Smooth muscle cell of the brain vasculature (primary cell): ENCODE measurements around the gene CASK.

Experiments
- DNase-seq: peaks from one replicate; pipeline ENCODE4 v3.0.0-alpha.2; 2012; ENCODE audit warnings: low read depth, low spot score

The CASK gene

GRCh38 chrX:41837270-41837944, 85.9 kb downstream of the CASK start:
- no peak for DNase-seq

- no peak for DNase-seq
Observed at GRCh38 chrX:41828826-41829225, 94.5 kb downstream of the CASK start.

- DNase-seq: no peak
Observed at GRCh38 chrX:41827886-41828285, 95.5 kb downstream of the CASK start.

- no peak for DNase-seq
Observed at GRCh38 chrX:41825796-41826195, 97.6 kb downstream of the CASK start.

GRCh38 chrX:41824551-41824950, 98.8 kb downstream of the CASK start:
- no peak for DNase-seq

GRCh38 chrX:41823402-41823801, 100.0 kb downstream of the CASK start:
- no peak for DNase-seq

- DNase-seq: no peak
Observed at GRCh38 chrX:41822892-41823291, 100.5 kb downstream of the CASK start.

- DNase-seq: no peak
Observed at GRCh38 chrX:41808047-41808446, 115.3 kb downstream of the CASK start.

- no peak for DNase-seq
Observed at GRCh38 chrX:41802958-41803357, 120.4 kb downstream of the CASK start.

GRCh38 chrX:41799661-41800060, 123.7 kb downstream of the CASK start:
- no peak for DNase-seq

GRCh38 chrX:41796577-41796976, 126.8 kb downstream of the CASK start:
- DNase-seq: no peak

GRCh38 chrX:41796046-41796445, 127.3 kb downstream of the CASK start:
- no peak for DNase-seq

- no peak for DNase-seq
Observed at GRCh38 chrX:41789374-41789773, 134.0 kb downstream of the CASK start.

GRCh38 chrX:41785685-41786084, 137.7 kb downstream of the CASK start:
- DNase-seq: no peak

GRCh38 chrX:41781500-41781899, 141.9 kb downstream of the CASK start:
- no peak for DNase-seq

- no peak for DNase-seq
Observed at GRCh38 chrX:41779941-41780340, 143.4 kb downstream of the CASK start.

- peak; percentile 45 for DNase-seq
Observed at GRCh38 chrX:41779030-41779564, 144.3 kb downstream of the CASK start.

- DNase-seq: no peak
Observed at GRCh38 chrX:41761702-41762101, 161.7 kb downstream of the CASK start.

- no peak for DNase-seq
Observed at GRCh38 chrX:41761169-41761568, 162.2 kb downstream of the CASK start.

- DNase-seq: no peak
Observed at GRCh38 chrX:41759817-41760216, 163.5 kb downstream of the CASK start.

GRCh38 chrX:41758401-41758800, 165.0 kb downstream of the CASK start:
- DNase-seq: no peak

- no peak for DNase-seq
Observed at GRCh38 chrX:41750716-41751115, 172.6 kb downstream of the CASK start.

- no peak for DNase-seq
Observed at GRCh38 chrX:41739871-41740270, 183.5 kb downstream of the CASK start.

- no peak for DNase-seq
Observed at GRCh38 chrX:41737065-41737464, 186.3 kb downstream of the CASK start.
